ENCODE data around the gene GPX5.

DNA sequence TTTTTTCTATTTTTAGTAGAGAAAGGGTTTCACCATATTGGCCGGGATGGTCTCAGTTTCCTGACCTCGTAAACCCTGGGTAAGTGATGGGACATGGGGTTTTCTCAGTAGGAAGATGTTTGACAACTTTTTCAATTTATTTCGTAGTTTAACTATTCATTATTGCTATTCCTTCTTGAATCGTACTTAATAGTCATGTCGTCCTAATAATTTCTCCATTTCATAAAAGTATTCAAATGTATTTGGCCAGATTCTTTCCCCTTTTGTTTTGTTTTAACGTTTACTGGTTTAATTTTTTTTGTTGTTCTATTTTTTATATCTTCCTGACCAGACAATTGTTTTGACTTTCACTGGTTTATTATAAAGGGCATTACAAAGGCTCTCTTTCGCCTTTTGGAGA, 16.3 kb downstream of the GPX5 start:
- TF ChIP-seq, protein P1, sequence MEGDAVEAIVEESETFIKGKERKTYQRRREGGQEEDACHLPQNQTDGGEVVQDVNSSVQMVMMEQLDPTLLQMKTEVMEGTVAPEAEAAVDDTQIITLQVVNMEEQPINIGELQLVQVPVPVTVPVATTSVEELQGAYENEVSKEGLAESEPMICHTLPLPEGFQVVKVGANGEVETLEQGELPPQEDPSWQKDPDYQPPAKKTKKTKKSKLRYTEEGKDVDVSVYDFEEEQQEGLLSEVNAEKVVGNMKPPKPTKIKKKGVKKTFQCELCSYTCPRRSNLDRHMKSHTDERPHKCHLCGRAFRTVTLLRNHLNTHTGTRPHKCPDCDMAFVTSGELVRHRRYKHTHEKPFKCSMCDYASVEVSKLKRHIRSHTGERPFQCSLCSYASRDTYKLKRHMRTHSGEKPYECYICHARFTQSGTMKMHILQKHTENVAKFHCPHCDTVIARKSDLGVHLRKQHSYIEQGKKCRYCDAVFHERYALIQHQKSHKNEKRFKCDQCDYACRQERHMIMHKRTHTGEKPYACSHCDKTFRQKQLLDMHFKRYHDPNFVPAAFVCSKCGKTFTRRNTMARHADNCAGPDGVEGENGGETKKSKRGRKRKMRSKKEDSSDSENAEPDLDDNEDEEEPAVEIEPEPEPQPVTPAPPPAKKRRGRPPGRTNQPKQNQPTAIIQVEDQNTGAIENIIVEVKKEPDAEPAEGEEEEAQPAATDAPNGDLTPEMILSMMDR (IDR thresholded peaks at IDR 0.05): no peak
- TF ChIP-seq, protein P2, sequence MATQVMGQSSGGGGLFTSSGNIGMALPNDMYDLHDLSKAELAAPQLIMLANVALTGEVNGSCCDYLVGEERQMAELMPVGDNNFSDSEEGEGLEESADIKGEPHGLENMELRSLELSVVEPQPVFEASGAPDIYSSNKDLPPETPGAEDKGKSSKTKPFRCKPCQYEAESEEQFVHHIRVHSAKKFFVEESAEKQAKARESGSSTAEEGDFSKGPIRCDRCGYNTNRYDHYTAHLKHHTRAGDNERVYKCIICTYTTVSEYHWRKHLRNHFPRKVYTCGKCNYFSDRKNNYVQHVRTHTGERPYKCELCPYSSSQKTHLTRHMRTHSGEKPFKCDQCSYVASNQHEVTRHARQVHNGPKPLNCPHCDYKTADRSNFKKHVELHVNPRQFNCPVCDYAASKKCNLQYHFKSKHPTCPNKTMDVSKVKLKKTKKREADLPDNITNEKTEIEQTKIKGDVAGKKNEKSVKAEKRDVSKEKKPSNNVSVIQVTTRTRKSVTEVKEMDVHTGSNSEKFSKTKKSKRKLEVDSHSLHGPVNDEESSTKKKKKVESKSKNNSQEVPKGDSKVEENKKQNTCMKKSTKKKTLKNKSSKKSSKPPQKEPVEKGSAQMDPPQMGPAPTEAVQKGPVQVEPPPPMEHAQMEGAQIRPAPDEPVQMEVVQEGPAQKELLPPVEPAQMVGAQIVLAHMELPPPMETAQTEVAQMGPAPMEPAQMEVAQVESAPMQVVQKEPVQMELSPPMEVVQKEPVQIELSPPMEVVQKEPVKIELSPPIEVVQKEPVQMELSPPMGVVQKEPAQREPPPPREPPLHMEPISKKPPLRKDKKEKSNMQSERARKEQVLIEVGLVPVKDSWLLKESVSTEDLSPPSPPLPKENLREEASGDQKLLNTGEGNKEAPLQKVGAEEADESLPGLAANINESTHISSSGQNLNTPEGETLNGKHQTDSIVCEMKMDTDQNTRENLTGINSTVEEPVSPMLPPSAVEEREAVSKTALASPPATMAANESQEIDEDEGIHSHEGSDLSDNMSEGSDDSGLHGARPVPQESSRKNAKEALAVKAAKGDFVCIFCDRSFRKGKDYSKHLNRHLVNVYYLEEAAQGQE (IDR thresholded peaks at IDR 0.05; ENCODE audit: insufficient read depth in 1 of 2, low read depth in 2 of 2, low read length in 1 of 2): no peak
- TF ChIP-seq POLR2AphosphoS5 (IDR thresholded peaks at IDR 0.05; ENCODE audit: low read depth, low read length) (no peak), TCF7L2 (IDR thresholded peaks at IDR 0.05; ENCODE audit: low read depth, low read length) (no peak), SIN3A (IDR thresholded peaks at IDR 0.05; ENCODE audit: borderline replicate concordance, insufficient read depth, low read depth, low read length) (no peak)
